Lung (tissue), 12 donors: ENCODE data around the gene GRIA4. TPM values are rescaled to one million over a fixed set of nuclear protein-coding genes. Genes with fewer than 3 reads are reported as not detected.
A peak's percentile ranks its signal among the peaks of the same experiment; 100 is the strongest.

Experiments
- ATAC-seq: fragments of 200-7000 bp; cut with Tn5 transposase; one replicate; pipeline ENCODE4 v1.9.1; 2020; ENCODE audit warnings: moderate number of reproducible peaks; ENCODE audit not compliant: insufficient read depth, low FRiP score
- DNase-seq, 3 donors: peaks; one replicate each; pipeline ENCODE4 v3.0.0-alpha.2; 2013 to 2017
- H3K27ac ChIP-seq, 2 donors: one replicate each; pipeline ENCODE4 v1.5.1; 2013; ENCODE audit warnings: mild to moderate bottlenecking in 2 of 2, moderate library complexity in 2 of 2, control low read depth in 1 of 2, inconsistent platforms in 1 of 2, low read depth in 1 of 2, low read length in 1 of 2
- H3K27me3 ChIP-seq, 3 donors: one replicate each; pipeline ENCODE4 v1.5.1; 2013; ENCODE audit warnings: low read length in 2 of 3; ENCODE audit not compliant: control insufficient read depth in 3 of 3, insufficient read depth in 3 of 3
- H3K36me3 ChIP-seq, 4 donors: one replicate each; pipeline ENCODE4 v1.5.1; 2013; ENCODE audit warnings: low read length in 4 of 4, mild to moderate bottlenecking in 1 of 4, moderate library complexity in 1 of 4; ENCODE audit not compliant: control insufficient read depth in 4 of 4, insufficient read depth in 4 of 4
- H3K4me1 ChIP-seq, 5 donors: one replicate each; pipeline ENCODE4 v1.5.1; 2013; ENCODE audit warnings: low read length in 5 of 5, mild to moderate bottlenecking in 2 of 5, moderate library complexity in 1 of 5; ENCODE audit not compliant: control insufficient read depth in 5 of 5, insufficient read depth in 5 of 5
- H3K4me3 ChIP-seq: one replicate; pipeline ENCODE4 v1.5.1; 2013; ENCODE audit warnings: mild to moderate bottlenecking, control low read depth, moderate library complexity
- H3K9ac ChIP-seq, 2 donors: one replicate each; pipeline ENCODE4 v1.5.1; 2013; ENCODE audit warnings: low read length in 2 of 2, control low read depth in 1 of 2; ENCODE audit not compliant: insufficient read depth in 1 of 2
- H3K9me3 ChIP-seq, 4 donors: one replicate each; pipeline ENCODE4 v1.5.1; 2013; ENCODE audit warnings: low read length in 3 of 4, mild to moderate bottlenecking in 1 of 4, moderate library complexity in 1 of 4; ENCODE audit not compliant: control insufficient read depth in 4 of 4, insufficient read depth in 3 of 4
- CTCF ChIP-seq: IDR thresholded peaks from 2 replicates; pipeline ENCODE4 v1.5.1; 2012; ENCODE audit warnings: mild to moderate bottlenecking; ENCODE audit errors: control extremely low read depth, extremely low read depth
- WGBS, 2 donors: extraction: QIAGEN DNeasy Blood & Tissue Kit; methylation state at CpG; one replicate each; pipeline ENCODE4 v1.1.7; 2013; 5-methylcytosine and 5-hydroxymethylcytosine counted together
- polyA plus RNA-seq, 2 donors: library from polyadenylated mRNA; stranded (reverse); fragments of 200-250 nt; gene quantifications; one replicate each; pipeline ENCODE4 v1.2.1, GENCODE V29; 2013
- total RNA-seq, 2 donors: library from RNA; depleted of rRNA in 1 of 2; stranded (reverse); fragments of >200 nt in 1 of 2; gene quantifications; one replicate each; pipeline ENCODE4 v1.2.1, GENCODE V29; 2014 to 2021
- donor health status: control.
- donor health status: control.
- donor health status: Bipolar disorder and iron deficiency.
- donor health status: healthy.
- donor health status: DM: yes; HTN: yes; CAD: no.

Gene GRIA4
- total and polyA plus RNA-seq, 4 donors = 0.12 to 0.77 TPM; not detected in 2

- H3K4me1 ChIP-seq = peaks cover 0 to 5% (median 0%) of the 10 kb centered on the region in 5 donors
- no peak overlapping the region for H3K4me3 ChIP-seq
- no peaks in the 10 kb centered on the region for H3K27me3 ChIP-seq
- no peak overlapping the region for H3K27ac ChIP-seq
- no peak for TF ChIP-seq CTCF
- no peak for ATAC-seq
- DNase-seq = peak; percentile 23 to 83 (median 75)
- H3K9me3 ChIP-seq = no peaks in the 10 kb centered on the region
- H3K36me3 ChIP-seq = no peaks in the 10 kb centered on the region
- 52 to 56% methylated on average over 2 of the region's 2 CpGs for WGBS, 2 donors
- no peak overlapping the region for H3K9ac ChIP-seq
These were observed 32.2 kb upstream of the GRIA4 start for GRCh38 chr11:105577641-105578040.

GRCh38 chr11:105579111-105579510 is 30.8 kb upstream of the GRIA4 start:
- Histone ChIP-seq H3K27ac (no peak overlapping the region), H3K9me3 (no peaks in the 10 kb centered on the region), H3K4me3 (no peak overlapping the region), H3K27me3 (no peaks in the 10 kb centered on the region), H3K36me3 (no peaks in the 10 kb centered on the region), H3K9ac (no peak overlapping the region), H3K4me1 (peaks cover 0 to 5% (median 0%) of the 10 kb centered on the region in 5 donors)
- WGBS, 2 donors = 94 to 96% methylated on average over 2 of the region's 2 CpGs
- TF ChIP-seq CTCF = no peak
- no peak for DNase-seq
- ATAC-seq = no peak

- Histone ChIP-seq H3K27me3 (no peaks in the 10 kb centered on the region), H3K9ac (no peak overlapping the region), H3K9me3 (no peaks in the 10 kb centered on the region), H3K27ac (no peak overlapping the region), H3K4me3 (no peak overlapping the region), H3K36me3 (no peaks in the 10 kb centered on the region), H3K4me1 (peaks cover 0 to under 1% (median 0%) of the 10 kb centered on the region in 5 donors)
- WGBS, 2 donors = 77 to 81% methylated on average over 4 of the region's 4 CpGs
- no peak for DNase-seq
- no peak for ATAC-seq
- no peak for TF ChIP-seq CTCF
These were observed 27.4 kb upstream of the GRIA4 start for GRCh38 chr11:105582497-105582896.

GRCh38 chr11:105588001-105588400 is 21.9 kb upstream of the GRIA4 start:
- no peak for DNase-seq
- H3K27me3 ChIP-seq = no peaks in the 10 kb centered on the region
- H3K9me3 ChIP-seq = no peaks in the 10 kb centered on the region
- H3K4me1 ChIP-seq = no peaks in the 10 kb centered on the region
- no peak for TF ChIP-seq CTCF
- no peak overlapping the region for H3K9ac ChIP-seq
- ATAC-seq = no peak
- no peak overlapping the region for H3K27ac ChIP-seq
- H3K36me3 ChIP-seq = no peaks in the 10 kb centered on the region
- 76% methylated on average over 2 of the region's 2 CpGs for WGBS, 2 donors
- no peak overlapping the region for H3K4me3 ChIP-seq
